DMS114 treated with DMSO at 0.1 percent for 48 hours (cell line): ENCODE measurements around the gene ONECUT2.
"Not testable (repeated sequence)": the region's sequence is repeated elsewhere in the genome, so short reads cannot be mapped to it uniquely, and the experiment has no call there.

ENCODE experiments used
- DNase-seq: peaks from one replicate; lab custom pipeline; 2025; ENCODE audit not compliant: unreplicated experiment; lab: John Stamatoyannopoulos, UW

Gene ONECUT2

DNA sequence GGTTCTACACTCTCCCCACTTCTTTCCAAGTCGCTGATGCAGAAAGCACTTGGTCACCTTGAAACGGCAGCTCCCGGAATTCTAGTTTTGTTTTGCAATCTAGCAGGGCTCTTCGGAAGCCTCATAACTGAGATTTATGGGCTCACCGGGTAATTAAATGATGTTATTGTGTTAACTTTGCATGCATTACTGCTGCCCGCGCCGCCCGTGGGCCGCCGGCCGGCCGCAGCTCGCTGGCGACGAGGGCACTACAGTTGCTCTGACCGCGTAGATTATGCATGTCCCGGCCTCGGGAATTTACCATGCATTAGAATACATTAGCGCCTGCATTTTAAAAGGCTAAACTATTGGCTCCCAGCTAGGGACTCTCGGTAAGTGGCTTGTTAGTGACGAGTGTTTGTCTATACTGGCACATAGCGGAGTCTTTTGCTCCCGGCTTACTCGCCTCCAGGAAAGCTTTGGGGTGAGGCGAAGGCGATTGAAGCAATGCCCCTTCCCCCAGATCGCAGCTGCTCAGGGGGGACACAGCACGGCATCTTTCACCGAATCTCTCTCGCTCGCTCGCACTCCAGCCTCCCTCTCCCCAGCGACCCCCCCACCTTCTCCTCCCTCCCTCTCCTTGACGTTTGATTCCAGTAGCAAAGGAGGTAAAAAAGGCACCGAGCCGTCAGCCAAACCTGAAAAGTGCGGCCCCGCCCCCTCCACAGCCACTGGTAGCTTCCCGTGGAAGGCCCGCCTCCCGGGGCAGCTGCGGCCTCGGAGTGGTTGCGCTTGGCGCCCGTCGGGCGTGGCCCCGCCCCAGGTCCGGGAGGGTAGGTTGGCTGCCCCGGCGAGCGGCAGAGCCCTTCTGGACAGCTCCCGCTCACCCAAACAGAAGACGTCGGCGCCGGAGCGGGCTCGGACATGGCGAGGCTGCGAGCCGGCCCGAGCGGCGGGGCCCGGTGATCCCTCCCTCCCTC, at the start of gene ONECUT2:
TSS of gene ONECUT2 (plus strand) at position 839 of the 959 bp plus-strand sequence. CDS start 343 bp downstream, outside the sequence.
- DNase-seq: peak; percentile 83

DNA sequence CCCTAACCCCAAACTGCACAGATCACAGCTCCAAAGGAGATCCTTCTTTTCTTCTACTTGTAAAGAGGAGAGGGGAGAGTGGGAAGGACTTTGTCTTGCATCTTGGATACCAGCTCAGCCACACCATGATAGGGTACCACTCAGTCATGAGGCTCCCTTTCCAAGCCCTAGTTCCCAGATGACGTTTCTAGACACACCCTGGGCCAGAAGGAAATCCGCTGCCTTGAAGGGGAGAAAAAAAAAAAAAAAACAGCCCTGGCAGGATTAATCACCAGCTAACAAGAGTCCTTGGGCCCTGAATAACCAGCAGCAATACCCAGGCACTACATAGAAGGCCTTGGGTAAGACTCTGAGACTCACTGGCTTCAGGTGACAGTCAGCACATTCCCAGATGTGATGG, 45.9 kb upstream of the ONECUT2 start:
- no peak for DNase-seq

DNA sequence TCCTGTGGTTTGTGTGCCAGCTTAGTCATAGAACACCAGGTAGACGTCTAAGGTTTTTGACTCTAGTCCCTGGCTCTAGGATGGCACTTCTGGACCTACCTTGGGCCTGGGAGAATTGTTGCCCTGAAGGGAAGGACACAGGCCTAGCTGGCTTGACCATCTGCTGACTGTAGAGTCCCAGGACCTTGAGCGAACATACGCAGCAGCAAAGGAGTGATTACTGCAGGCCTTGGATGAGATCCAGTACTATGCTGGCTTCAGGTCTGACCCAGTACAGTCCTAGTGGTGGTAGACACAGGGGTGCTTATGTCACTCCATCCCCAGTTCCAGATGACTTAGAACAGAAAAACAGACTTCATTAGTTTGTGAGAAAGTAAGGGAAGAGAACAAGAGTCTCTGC, 45.1 kb upstream of the ONECUT2 start:
- DNase-seq: no peak

DNA sequence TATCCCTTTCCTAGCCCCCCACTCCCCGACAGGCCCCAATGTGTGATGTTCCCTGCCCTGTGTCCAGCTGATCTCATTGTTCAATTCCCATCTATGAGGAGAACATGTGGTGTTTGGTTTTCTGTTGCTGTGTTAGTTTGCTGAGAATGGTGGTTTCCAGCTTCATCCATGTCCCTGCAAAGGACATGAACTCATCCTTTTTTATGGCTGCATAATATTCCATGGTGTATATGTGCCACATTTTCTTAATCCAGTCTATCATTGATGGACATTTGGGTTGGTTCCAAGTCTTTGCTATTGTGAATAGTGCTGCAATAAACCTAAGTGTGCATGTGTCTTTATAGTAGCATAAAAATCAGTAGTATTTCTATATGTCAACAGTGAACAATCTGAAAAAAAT, 40.4 kb upstream of the ONECUT2 start:
- DNase-seq: not testable (repeated sequence)

DNA sequence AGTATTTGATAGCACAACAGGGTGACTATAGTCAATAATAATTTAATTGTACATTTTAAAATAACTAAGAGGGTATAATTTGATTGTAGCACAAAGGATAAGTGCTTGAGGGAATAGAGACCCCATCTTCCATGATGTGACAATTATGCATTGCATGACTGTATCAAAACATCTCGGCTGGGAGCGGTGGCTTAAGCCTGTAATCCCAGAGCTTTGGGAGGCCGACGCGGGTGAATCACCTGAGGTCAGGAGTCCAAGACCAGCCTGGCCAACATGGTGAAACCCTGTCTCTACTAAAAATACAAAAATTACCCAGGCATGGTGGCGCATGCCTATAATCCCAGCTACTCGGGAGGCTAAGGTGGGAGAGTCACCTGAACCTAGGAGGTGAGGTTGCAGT, 38.3 kb upstream of the ONECUT2 start:
- not testable (repeated sequence) for DNase-seq

DNA sequence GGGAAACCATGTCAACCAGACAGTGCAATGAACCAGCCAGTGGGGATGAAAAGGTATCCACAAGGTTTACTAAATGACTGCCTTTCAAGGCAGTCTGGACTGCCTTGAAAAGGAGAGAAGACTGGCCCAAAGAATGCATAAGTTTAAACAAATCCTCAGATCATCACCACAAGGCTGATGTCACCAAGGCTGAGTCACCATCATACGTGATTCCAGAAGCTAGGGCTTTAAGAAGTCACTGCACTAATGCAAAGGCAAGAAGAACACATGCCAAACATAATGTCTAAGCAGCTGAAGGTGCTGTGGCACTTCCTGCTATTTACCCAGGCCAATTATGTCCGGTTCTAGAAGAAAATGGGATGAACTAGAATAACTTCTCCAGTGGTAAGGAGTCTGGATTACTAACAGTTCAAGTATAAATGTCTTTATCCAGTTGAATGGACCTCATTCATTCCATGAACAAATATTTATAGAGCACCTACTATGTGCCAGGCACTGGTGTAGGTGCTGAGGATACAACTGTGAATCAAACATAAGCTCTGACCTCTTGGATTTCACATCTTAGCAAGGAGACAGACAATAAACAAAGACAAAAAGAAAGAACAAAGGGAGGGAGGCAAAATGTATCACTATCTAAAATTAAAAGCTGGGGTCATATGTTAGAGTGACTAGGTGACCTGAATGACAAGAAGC, 37.6 kb upstream of the ONECUT2 start:
- DNase-seq: no peak

DNA sequence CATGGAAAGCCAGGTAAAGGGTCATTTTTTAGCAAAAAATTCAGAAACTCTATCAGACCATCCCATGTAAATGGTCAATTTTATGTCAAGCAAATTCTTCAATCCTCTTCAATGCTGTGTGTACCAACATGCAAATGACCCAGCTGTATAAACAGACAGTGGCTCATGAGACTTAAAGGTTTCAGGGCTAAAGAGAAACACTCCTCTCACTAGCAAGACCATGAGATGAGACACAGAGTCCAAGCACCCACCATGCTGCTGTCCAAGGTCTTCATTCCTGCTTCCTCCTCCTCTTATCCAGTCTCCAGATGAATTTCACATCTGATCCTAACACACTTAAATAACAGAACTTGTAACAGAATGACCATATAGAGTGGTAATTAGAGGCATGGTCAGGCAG, 30.8 kb upstream of the ONECUT2 start:
- no peak for DNase-seq

DNA sequence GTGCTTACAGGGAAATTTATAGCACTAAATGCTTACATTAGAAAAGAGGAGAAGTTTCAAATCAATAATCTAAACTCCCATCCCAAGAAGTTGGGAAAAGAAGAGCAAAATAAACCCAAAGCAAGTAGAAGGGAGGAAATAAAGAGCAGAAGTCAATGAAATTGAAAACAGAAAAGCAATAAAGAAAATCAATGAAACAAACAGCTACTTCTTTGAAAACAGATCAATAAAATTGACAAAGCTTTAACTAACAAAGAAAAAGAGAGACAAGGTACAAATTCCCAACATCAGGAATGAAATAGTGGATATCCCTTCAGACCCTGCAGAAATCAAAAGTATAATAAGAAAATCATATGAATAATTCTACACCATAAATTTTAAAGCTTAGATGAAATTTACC, 25.5 kb upstream of the ONECUT2 start:
- DNase-seq: no peak

DNA sequence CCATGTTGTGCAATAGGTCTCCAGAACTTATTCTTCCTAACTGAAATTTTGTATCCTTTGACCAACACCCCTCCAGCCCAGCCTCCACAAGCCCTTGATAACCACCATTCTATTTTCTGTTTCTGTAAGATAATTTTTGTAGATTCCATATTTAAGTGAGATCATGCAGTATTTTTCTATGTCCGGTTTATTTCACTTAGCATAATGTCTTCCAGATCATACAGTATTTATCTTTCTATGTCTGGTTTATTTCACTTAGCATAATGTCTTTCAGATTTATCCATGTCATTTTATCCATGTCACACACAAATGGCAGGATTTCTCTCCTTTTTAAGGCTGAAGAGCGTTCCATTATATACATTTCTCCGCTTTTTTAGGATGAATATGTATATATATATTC, 24.4 kb upstream of the ONECUT2 start:
- DNase-seq: no peak

DNA sequence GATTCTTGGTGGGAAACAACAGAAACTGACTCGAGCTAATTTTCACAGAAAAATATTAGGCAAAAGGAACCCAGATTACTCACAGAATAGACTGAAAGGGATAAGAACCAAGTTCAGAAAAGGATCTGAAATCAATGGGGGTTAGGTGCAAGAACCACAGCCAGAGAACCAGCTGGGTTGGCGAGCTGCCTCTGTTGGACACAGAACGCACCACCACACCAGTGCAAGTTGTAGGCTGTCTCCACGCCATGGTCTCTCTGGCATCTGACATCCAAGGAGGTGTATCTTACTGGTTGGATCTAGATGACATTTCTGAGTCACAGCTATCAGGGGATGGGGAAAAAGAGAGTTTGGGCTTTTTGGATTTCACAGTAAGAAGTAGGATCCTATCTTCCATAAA, 18.6 kb upstream of the ONECUT2 start:
- DNase-seq: no peak

DNA sequence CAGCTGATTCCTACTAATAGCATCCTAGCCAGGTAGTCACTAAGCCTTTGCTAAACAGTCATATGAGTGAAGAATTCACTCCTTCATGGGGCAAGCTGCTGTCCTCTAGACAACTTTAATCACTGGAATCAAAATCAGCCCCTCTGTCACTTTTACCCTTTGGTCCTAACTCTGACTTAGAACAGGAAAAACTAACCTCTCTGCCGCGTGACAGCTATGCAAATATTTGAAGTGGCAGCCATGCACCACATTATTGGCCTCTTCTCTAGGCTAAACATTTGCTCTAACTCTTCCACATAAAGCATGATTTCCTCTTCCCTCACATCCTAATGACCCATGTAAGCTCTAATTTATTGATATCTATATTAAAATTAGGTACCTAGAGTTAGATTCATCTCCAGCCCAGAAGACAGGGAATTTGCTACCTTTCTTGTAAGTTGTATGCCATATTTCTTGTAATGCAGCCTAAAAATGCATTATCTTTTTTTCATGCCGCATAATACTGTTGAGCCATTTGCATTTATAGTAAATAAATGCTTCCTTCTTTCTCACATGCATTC, 12.8 kb upstream of the ONECUT2 start:
- no peak for DNase-seq

DNA sequence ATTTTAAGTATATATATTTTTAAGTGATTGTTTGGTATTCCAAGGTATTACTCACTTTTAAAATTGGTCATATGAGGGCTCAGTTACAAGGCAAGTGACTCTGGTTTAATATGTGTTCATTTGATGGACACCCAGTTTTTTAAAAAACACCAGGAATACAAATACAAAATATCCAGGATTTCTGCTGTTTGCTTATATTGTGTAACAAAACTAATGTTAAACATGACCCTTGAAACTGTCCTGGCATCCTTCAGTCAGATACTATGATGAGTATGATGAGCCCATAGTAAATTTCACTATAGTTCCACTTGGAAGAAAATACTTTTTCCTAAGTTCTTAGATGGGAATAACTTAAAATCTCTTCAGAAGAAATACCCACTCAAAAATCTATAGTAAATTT, 11.4 kb upstream of the ONECUT2 start:
- DNase-seq: no peak

DNA sequence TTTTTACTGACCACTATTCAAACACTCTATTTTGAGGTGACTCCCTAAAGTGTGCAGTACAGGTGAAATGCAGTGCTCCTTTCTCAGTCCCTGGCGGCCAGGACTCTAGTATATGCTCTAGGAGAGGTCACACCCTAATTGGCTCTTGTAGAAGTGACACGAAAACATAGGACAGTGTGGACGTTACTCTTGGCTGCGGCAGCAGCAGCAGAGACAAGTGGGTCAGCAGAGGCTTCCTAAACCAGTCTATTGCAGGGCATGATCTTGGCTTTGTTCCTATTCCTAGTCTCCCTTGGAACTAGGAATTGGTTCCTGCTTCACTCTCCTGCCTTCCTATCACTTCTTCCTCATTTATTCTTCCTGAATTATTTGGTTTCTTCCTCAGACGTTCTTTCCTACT, 10.1 kb upstream of the ONECUT2 start:
- DNase-seq: no peak

DNA sequence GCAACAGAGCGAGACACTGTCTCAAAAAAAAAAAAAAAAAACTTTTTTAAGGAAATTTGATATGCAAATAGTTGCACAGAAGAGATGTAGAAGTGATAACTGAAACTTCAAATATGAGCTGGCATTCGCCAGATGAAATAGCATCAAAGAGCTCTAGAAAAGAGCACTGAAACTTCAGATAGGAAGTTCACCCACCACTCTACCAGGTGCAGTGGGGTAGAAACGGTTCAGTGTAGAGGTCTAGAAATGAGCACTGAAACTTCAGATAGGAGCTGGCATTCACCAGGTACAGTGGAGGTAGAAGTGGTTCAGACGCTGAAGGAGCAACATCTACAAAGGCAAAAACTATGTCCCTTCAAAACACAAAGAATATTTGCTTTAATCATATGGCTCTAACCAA, 9.0 kb upstream of the ONECUT2 start:
- no peak for DNase-seq

DNA sequence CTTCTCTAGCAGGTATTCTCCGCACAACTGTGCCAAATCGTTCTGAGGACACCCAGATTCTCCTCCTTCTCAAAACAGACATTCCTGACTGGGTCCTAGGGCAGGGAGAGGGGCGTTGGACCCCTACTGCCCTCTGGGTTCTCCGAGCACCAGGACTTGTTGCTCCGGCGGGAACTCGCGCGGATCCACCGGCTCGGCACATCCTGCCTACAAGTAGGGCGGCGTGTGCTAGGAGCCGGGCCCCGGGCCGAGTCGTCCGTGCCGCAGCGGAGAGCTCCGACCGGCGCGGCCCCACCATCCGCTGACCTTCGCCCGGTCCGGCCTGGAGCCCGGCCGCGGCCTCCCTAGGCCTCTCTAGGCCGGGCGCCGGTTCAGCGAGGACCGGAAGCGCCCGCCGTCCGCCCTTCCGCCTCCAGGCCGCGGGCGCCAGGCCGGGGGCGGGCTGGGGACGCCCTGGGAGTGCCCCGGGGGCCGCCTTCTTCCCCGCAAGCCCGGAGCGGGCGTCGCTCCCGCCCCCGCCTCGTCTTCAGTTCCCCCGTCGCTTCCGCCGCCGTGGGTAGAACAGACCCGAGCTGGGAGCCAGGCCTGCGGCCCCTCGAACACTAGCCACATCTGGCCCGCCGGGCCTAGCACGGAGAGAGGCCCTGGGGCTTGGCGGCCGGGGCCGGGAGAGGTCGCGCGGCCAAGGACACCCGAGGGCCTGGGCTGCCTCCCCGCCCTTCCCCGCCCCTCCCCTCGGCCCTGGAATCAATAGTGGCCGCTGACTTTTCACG, 7.6 kb upstream of the ONECUT2 start:
- DNase-seq: no peak

DNA sequence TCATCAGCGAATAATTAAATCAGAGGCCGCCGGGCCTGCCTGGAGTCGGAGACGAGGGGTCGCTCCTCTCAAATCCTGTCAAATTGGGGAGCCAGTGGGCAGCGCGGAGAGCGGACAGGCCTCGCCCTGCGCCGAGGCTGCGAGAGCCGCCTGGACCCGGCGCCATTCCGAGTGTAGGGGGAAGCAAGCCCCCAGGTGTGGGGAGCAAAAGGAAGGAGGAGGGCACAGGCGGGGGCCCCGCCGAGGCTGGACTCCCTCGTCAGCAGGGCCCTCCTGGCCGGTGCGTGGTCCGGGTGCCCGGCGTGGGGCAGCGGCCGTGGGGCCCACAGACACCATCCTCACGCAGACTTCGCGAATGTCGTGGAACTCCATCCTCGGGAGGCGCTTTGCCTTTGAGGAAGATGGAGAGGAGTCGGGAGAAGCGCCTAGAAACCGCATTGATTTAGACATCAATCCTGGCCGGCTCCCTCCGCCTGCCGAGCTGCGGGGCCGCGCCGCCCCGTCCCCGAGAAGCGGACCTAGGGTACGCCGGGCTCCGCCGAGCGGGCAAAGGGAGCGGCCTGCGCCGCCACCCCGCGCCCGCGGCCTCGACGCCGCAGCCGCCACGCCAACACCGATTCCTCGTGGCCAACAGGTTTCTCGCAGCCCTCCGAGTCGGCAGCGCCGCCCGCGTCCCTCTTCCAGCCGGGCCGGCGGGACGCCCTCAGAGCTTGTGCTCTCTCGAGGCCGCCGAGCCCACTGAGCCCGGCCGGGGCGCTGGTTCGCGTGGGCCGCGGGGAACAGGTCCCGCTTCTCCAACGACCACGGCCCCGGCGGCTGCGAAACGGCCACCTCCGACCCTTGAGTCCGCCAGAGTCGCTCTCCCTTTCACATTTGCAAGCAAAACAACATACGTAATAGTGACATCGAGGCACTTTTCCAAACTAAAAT, 6.7 kb upstream of the ONECUT2 start:
- DNase-seq: no peak

DNA sequence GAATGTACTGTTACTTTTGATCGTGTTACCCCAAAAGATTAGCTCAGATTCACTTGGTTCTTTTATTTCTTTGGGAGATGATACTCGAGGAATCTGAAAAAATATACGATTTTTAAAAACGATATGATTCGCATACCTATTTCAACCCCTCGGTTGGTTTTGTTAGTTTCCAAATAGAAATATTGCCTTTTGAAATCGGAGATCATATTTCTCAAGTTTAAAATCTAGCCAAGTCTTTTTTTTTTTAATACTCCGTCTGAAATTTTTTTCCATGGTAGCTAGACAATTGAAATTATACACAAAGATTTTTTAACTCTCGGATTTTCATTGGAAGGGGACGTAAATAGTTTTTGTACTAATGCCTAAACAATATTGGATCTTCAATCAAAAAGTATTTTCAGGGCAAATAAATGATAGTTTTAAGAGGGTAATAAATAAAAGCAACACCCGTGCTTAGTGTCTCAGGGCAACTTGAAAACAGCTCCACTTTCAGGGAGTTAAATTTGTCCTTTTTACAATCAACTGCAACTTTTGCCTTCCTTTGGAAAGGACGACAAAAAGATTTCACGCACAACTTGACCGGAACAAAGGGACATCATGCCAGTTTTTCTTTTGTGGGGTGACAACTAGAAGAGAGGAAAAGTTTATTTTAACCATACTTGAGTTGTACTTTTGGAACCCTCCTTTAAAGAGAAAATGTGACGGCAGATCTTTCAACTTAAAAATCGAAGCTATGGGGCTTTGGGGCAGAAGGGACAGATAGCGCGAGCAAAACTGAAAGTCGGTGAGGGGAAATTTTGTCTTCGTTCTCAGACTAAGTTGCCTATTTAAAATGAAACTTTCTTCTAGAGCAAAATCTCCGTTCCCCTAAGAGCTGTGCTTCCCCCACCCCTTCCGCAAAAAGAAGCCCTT, 5.8 kb upstream of the ONECUT2 start:
- no peak for DNase-seq

DNA sequence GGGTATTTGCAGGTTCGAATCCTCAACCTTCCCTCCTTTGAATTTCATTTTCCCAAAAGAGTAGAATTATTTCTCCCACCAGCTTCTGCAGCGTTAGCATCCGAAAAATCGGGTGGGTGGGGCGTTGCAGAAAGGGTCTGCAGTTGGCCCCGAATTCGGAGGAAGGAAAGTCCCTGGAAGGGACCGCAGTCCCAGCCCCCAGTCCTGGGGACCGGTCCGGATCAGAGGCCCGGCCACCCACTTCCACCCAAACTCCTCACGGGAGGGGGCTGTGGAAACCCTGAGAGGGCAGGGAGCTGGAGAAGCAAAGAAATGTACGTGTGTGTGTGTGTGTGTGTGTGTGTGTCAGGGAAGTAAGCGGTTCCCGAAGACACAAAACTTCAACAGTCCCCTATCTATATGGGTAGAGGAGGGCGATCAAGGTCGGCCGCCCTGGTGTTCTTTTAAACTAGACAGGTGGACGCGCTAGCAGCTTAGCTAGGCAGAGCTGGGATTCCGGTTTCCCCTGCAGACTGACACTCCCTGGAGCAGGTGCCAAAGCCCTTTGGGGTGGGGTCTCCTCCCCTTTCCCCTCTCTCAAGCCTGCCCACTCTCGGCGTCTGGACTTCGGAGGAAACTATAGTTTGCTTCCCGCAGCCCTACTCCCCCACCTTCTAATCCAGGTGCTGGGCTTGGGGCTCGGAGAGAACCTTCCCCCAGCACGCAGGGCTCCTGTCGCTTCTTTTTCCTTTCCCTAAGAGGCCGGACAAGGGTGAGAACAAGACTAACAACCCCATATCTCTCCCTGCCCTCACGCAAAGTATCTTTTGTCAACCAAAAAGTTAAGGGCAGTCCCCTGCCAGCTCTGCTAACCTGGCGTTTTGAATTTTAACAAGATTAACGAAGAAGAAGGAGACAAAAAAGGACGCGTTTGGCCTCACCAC, 4.8 kb upstream of the ONECUT2 start:
- DNase-seq: no peak
